ENCODE results near the gene TRIM38. TPM values are rescaled to one million over a fixed set of nuclear protein-coding genes. Genes with fewer than 3 reads are reported as not detected.

Gene TRIM38
- total and polyA plus RNA-seq, 2 of the 13 experiments (the other 11 are each of a cell fraction or from before 2014, with no cell fraction given) = 2.5 to 3.1 TPM

DNA sequence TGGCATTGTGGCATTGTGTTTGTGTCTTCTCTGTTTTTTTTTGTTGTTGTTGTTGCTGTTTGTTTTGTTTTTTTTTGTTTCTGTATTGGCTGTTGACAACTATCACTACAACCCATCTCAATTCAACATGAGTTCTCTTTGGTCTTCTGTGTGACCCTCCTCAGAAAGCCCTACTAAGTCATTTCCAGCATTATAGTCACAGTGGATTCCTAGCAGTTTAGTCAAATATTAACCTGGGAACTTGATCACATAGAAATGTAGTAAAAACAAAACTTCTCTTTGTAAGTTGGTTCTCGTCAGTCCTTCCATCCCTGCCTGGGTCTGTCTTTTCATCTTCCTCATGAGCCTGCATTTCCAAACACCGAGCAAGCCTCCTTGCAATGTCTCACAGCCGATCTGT lies 48.9 kb upstream of the TRIM38 start (continued):
- TF ChIP-seq ZNF180 (CRISPR knock-in tag; IDR thresholded peaks at IDR 0.05; ENCODE audit: borderline replicate concordance, low read depth) = no peak
- TF ChIP-seq, protein P1, sequence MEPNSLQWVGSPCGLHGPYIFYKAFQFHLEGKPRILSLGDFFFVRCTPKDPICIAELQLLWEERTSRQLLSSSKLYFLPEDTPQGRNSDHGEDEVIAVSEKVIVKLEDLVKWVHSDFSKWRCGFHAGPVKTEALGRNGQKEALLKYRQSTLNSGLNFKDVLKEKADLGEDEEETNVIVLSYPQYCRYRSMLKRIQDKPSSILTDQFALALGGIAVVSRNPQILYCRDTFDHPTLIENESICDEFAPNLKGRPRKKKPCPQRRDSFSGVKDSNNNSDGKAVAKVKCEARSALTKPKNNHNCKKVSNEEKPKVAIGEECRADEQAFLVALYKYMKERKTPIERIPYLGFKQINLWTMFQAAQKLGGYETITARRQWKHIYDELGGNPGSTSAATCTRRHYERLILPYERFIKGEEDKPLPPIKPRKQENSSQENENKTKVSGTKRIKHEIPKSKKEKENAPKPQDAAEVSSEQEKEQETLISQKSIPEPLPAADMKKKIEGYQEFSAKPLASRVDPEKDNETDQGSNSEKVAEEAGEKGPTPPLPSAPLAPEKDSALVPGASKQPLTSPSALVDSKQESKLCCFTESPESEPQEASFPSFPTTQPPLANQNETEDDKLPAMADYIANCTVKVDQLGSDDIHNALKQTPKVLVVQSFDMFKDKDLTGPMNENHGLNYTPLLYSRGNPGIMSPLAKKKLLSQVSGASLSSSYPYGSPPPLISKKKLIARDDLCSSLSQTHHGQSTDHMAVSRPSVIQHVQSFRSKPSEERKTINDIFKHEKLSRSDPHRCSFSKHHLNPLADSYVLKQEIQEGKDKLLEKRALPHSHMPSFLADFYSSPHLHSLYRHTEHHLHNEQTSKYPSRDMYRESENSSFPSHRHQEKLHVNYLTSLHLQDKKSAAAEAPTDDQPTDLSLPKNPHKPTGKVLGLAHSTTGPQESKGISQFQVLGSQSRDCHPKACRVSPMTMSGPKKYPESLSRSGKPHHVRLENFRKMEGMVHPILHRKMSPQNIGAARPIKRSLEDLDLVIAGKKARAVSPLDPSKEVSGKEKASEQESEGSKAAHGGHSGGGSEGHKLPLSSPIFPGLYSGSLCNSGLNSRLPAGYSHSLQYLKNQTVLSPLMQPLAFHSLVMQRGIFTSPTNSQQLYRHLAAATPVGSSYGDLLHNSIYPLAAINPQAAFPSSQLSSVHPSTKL (CRISPR knock-in tag; IDR thresholded peaks at IDR 0.05) = peak; percentile 76
- no peak for TF ChIP-seq SNRNP70 (IDR thresholded peaks at IDR 0.05; ENCODE audit: low read depth, low read length)
- no peak for TF ChIP-seq ZNF558 (CRISPR knock-in tag; IDR thresholded peaks at IDR 0.05; ENCODE audit: borderline replicate concordance)
- TF ChIP-seq, protein P2, sequence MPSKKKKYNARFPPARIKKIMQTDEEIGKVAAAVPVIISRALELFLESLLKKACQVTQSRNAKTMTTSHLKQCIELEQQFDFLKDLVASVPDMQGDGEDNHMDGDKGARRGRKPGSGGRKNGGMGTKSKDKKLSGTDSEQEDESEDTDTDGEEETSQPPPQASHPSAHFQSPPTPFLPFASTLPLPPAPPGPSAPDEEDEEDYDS (CRISPR knock-in tag; IDR thresholded peaks at IDR 0.05) = peak; percentile 69
- TF ChIP-seq, protein P3, sequence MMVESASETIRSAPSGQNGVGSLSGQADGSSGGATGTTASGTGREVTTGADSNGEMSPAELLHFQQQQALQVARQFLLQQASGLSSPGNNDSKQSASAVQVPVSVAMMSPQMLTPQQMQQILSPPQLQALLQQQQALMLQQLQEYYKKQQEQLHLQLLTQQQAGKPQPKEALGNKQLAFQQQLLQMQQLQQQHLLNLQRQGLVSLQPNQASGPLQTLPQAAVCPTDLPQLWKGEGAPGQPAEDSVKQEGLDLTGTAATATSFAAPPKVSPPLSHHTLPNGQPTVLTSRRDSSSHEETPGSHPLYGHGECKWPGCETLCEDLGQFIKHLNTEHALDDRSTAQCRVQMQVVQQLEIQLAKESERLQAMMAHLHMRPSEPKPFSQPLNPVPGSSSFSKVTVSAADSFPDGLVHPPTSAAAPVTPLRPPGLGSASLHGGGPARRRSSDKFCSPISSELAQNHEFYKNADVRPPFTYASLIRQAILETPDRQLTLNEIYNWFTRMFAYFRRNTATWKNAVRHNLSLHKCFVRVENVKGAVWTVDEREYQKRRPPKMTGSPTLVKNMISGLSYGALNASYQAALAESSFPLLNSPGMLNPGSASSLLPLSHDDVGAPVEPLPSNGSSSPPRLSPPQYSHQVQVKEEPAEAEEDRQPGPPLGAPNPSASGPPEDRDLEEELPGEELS (CRISPR knock-in tag; IDR thresholded peaks at IDR 0.05) = peak; percentile 87
- TF ChIP-seq ZNF329 (CRISPR knock-in tag; IDR thresholded peaks at IDR 0.05; ENCODE audit: low read depth) = no peak
- TF ChIP-seq ZNF460 (CRISPR knock-in tag; IDR thresholded peaks at IDR 0.05; ENCODE audit: borderline replicate concordance) = no peak
- TF ChIP-seq, protein P4, sequence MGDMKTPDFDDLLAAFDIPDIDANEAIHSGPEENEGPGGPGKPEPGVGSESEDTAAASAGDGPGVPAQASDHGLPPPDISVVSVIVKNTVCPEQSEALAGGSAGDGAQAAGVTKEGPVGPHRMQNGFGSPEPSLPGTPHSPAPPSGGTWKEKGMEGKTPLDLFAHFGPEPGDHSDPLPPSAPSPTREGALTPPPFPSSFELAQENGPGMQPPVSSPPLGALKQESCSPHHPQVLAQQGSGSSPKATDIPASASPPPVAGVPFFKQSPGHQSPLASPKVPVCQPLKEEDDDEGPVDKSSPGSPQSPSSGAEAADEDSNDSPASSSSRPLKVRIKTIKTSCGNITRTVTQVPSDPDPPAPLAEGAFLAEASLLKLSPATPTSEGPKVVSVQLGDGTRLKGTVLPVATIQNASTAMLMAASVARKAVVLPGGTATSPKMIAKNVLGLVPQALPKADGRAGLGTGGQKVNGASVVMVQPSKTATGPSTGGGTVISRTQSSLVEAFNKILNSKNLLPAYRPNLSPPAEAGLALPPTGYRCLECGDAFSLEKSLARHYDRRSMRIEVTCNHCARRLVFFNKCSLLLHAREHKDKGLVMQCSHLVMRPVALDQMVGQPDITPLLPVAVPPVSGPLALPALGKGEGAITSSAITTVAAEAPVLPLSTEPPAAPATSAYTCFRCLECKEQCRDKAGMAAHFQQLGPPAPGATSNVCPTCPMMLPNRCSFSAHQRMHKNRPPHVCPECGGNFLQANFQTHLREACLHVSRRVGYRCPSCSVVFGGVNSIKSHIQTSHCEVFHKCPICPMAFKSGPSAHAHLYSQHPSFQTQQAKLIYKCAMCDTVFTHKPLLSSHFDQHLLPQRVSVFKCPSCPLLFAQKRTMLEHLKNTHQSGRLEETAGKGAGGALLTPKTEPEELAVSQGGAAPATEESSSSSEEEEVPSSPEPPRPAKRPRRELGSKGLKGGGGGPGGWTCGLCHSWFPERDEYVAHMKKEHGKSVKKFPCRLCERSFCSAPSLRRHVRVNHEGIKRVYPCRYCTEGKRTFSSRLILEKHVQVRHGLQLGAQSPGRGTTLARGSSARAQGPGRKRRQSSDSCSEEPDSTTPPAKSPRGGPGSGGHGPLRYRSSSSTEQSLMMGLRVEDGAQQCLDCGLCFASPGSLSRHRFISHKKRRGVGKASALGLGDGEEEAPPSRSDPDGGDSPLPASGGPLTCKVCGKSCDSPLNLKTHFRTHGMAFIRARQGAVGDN (CRISPR knock-in tag; IDR thresholded peaks at IDR 0.05) = no peak
- TF ChIP-seq, protein P5, sequence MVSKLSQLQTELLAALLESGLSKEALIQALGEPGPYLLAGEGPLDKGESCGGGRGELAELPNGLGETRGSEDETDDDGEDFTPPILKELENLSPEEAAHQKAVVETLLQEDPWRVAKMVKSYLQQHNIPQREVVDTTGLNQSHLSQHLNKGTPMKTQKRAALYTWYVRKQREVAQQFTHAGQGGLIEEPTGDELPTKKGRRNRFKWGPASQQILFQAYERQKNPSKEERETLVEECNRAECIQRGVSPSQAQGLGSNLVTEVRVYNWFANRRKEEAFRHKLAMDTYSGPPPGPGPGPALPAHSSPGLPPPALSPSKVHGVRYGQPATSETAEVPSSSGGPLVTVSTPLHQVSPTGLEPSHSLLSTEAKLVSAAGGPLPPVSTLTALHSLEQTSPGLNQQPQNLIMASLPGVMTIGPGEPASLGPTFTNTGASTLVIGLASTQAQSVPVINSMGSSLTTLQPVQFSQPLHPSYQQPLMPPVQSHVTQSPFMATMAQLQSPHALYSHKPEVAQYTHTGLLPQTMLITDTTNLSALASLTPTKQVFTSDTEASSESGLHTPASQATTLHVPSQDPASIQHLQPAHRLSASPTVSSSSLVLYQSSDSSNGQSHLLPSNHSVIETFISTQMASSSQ (IDR thresholded peaks at IDR 0.05; ENCODE audit: low read depth) = peak; percentile 94
- TF ChIP-seq, protein P5 (CRISPR knock-in tag; IDR thresholded peaks at IDR 0.05; ENCODE audit: borderline replicate concordance) = peak; percentile 96
- no peak for TF ChIP-seq ZNF230 (CRISPR knock-in tag; IDR thresholded peaks at IDR 0.05)
- TF ChIP-seq ZSCAN21 (CRISPR knock-in tag; IDR thresholded peaks at IDR 0.05; ENCODE audit: borderline replicate concordance) = no peak
